Osteoblast (primary cell): ENCODE results near the gene NME7. TPM values are rescaled to one million over a fixed set of nuclear protein-coding genes. Genes with fewer than 3 reads are reported as not detected.

Experiments used
- DNase-seq: peaks from one replicate; pipeline ENCODE4 v3.0.0; 2011; ENCODE audit warnings: low spot score, mixed read lengths; ENCODE audit not compliant: insufficient read length; ENCODE audit errors: missing footprints
- H2AFZ ChIP-seq: 2 replicates; pipeline ENCODE4 v1.6.0; 2011; ENCODE audit warnings: mild to moderate bottlenecking, low read length
- H3K27ac ChIP-seq: 2 replicates; pipeline ENCODE4 v1.5.1; 2011; ENCODE audit warnings: mild to moderate bottlenecking, low read depth, low read length, moderate library complexity
- H3K27me3 ChIP-seq: 2 replicates; pipeline ENCODE4 v1.6.0; 2012; ENCODE audit warnings: mild to moderate bottlenecking, control low read depth, inconsistent platforms, low read length, moderate library complexity; ENCODE audit not compliant: insufficient read depth
- H3K36me3 ChIP-seq: 2 replicates; pipeline ENCODE4 v1.5.1; 2011; ENCODE audit warnings: mild to moderate bottlenecking, low read length, control low read depth, moderate library complexity; ENCODE audit not compliant: insufficient read depth
- H3K4me1 ChIP-seq: 2 replicates; pipeline ENCODE4 v1.5.1; 2011; ENCODE audit warnings: mild to moderate bottlenecking, low read length, control low read depth, moderate library complexity; ENCODE audit not compliant: insufficient read depth
- H3K4me2 ChIP-seq: 2 replicates; pipeline ENCODE4 v1.6.0; 2011; ENCODE audit warnings: mild to moderate bottlenecking, low read length; ENCODE audit not compliant: insufficient read depth
- H3K4me3 ChIP-seq: fragments of 200-600 bp; sonication (generic); 3 replicates; pipeline ENCODE4 v1.5.1; 2012; ENCODE audit warnings: mild to moderate bottlenecking, low read length, inconsistent platforms; ENCODE audit not compliant: insufficient read depth
- H3K79me2 ChIP-seq: 2 replicates; pipeline ENCODE4 v1.6.0; 2012; ENCODE audit warnings: mild to moderate bottlenecking, low read length, control low read depth, inconsistent platforms; ENCODE audit not compliant: insufficient read depth
- H3K9me3 ChIP-seq: 2 replicates; pipeline ENCODE4 v1.5.1; 2011; ENCODE audit warnings: low read depth, low read length, control low read depth
- H4K20me1 ChIP-seq: 2 replicates; pipeline ENCODE4 v1.6.0; 2012; ENCODE audit warnings: mild to moderate bottlenecking, low read length, control low read depth; ENCODE audit not compliant: insufficient read depth
- CTCF ChIP-seq: IDR thresholded peaks from 2 replicates; pipeline ENCODE4 v1.5.1; 2011; ENCODE audit warnings: mild to moderate bottlenecking, low read depth, low read length, moderate library complexity; ENCODE audit errors: extremely low read depth
- total RNA-seq: library from RNA; depleted of rRNA; stranded (reverse); fragments of >200 nt; gene quantifications from 2 replicates; pipeline ENCODE4 v1.2.3, GENCODE V29; 2012

NME7 gene
- total RNA-seq, 1 donor, result 31.5 TPM

GRCh38 chr1:169085911-169086310, 281.7 kb downstream of the NME7 start:
- Histone ChIP-seq H3K4me2 (no peak overlapping the region), H3K4me3 (no peak overlapping the region), H4K20me1 (no peaks in the 10 kb centered on the region), H3K4me1 (no peaks in the 10 kb centered on the region), H3K9me3 (no peaks in the 10 kb centered on the region), H3K27ac (no peak overlapping the region), H3K36me3 (no peaks in the 10 kb centered on the region), H2AFZ (no peak overlapping the region), H3K27me3 (no peaks in the 10 kb centered on the region), H3K79me2 (no peaks in the 10 kb centered on the region)
- no peak for DNase-seq
- TF ChIP-seq CTCF, result no peak

Other genes starting within 250 kb of the NME7 start
- gene BLZF1, start 398 bp upstream of the NME7 start, total RNA-seq, result 29.5 and 29.7 TPM in 2 replicates
- gene CCDC181, start 59.7 kb upstream of the NME7 start, total RNA-seq, result 0.29 and 0.36 TPM in 2 replicates
- gene SLC19A2, start 118.1 kb upstream of the NME7 start, total RNA-seq, result 8.5 and 10.5 TPM in 2 replicates
- gene F5, start 218.7 kb upstream of the NME7 start, total RNA-seq, result not detected in 2 replicates